HepG2 (cell line): ENCODE measurements around the gene RPL41. TPM values are rescaled to one million over a fixed set of nuclear protein-coding genes. Genes with fewer than 3 reads are reported as not detected.

Experiments
- EZH2 ChIP-seq: conservative IDR thresholded peaks from 2 replicates; pipeline ENCODE4 v1.6.1; 2012; ENCODE audit warnings: mild to moderate bottlenecking, low read depth, low read length, moderate library complexity
- GABPB1 ChIP-seq: IDR thresholded peaks from 2 replicates; pipeline ENCODE4 v1.6.1; 2016; ENCODE audit warnings: mild to moderate bottlenecking, missing genetic modification reagents, moderate library complexity, missing compliant biosample characterization
- KAT2B ChIP-seq: fragments of 150-350 bp; IDR thresholded peaks from 2 replicates; pipeline ENCODE4 v1.6.1; 2014; ENCODE audit warnings: low read depth, low read length, borderline replicate concordance
- PTBP1 ChIP-seq: fragments of 200-400 bp; formaldehyde crosslinking; IDR thresholded peaks from 2 replicates; pipeline ENCODE4 v1.6.1; 2018; ENCODE audit warnings: low read length, low read depth; ENCODE audit not compliant: poor library complexity, severe bottlenecking
- ZNF441 ChIP-seq: sonication (generic); formaldehyde crosslinking; IDR thresholded peaks from 2 replicates; pipeline ENCODE4 v1.7.0; 2021; ENCODE audit warnings: missing genetic modification reagents, borderline replicate concordance
- polyA plus RNA-seq, 8 experiments: library from polyadenylated mRNA; depleted of rRNA in 3 of 8; stranded (reverse) in 7 of 8; unstranded in 1 of 8; fragments of >200 nt; fragmentation: Illumina TruSeq in 4 of 8; extraction: Trizol in 4 of 8; gene quantifications; 2 replicates each; pipeline versions ENCODE4 v1.2.1 to v1.2.3, GENCODE V29; 2011 to 2016; ENCODE audit warnings: low read depth in 4 of 8, missing spikeins in 1 of 8, mixed read lengths in 1 of 8; ENCODE audit not compliant: insufficient read depth in 1 of 8
- total RNA-seq, 5 experiments: library from RNA; depleted of rRNA; stranded (reverse); fragments of >200 nt; fragmentation: Illumina TruSeq; extraction: Trizol; gene quantifications; 2 replicates each; pipeline ENCODE4 v1.2.3, GENCODE V29; 2016; ENCODE audit warnings: low read depth in 1 of 5
- TF ChIP-seq, protein P1 (sequence below), 2 experiments: fragments of 450-650 bp in 1 of 2; sonication (generic) in 1 of 2; formaldehyde crosslinking in 1 of 2; IDR thresholded peaks; 2 replicates each; pipeline versions ENCODE4 v1.6.1 to v1.8.0; 2016 to 2022; ENCODE audit warnings: antibody characterized with exemption in 1 of 2, mild to moderate bottlenecking in 1 of 2, missing genetic modification reagents in 1 of 2
- TF ChIP-seq, protein P2 (sequence below): sonication (generic); formaldehyde crosslinking; IDR thresholded peaks from 2 replicates; pipeline ENCODE4 v1.4.0; 2020; ENCODE audit warnings: missing genetic modification reagents
- TF ChIP-seq, protein P3 (sequence below): sonication (generic); formaldehyde crosslinking; IDR thresholded peaks from 2 replicates; pipeline ENCODE4 v1.4.0; 2020; ENCODE audit warnings: mild to moderate bottlenecking, missing genetic modification reagents
- TF ChIP-seq, protein P4 (sequence below): fragments of 450-650 bp; IDR thresholded peaks from 2 replicates; pipeline ENCODE4 v1.6.1; 2016

RPL41 gene
- total and polyA plus RNA-seq, 2 of the 13 experiments (the other 11 are each of a cell fraction or from before 2014, with no cell fraction given), result 4,012 to 7,670 TPM

DNA sequence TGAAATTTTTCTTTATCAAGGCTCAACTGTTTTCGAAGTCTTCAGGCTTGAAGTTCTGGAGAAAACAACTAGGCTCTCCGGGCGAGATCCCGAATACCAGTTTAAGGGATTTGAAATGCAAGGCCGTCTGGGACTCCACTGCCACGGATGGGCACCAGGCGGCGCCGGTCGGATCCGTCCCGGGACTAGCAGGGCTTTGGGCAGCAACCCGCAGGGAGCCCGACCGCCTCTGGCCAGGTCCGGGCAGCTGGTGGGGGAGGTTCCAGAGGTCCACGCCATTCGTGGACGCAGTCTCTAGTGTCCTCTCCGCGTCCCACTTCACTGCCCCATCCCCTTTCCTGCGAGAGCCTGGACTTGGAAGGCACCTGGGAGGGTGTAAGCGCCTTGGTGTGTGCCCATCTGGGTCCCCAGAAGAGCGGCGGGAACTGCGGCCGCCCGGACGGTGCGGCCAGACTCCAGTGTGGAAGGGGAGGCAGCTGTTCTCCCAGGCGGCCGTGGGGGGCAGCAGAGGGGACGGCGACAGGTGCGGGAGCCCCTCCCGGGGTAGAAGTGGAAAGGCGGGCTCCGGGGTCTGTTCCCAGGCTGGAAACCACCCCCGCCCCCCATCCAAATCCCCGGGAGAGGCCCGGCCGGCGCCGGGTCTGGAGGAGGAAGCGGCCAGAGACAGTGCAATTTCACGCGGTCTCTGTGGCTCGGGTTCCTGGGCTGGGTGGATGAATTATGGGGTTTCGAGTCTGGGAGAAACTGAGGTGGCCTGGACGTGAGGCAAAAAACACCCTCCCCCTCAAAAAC, 37.3 kb upstream of the RPL41 start (continued):
- TF ChIP-seq, protein P1, sequence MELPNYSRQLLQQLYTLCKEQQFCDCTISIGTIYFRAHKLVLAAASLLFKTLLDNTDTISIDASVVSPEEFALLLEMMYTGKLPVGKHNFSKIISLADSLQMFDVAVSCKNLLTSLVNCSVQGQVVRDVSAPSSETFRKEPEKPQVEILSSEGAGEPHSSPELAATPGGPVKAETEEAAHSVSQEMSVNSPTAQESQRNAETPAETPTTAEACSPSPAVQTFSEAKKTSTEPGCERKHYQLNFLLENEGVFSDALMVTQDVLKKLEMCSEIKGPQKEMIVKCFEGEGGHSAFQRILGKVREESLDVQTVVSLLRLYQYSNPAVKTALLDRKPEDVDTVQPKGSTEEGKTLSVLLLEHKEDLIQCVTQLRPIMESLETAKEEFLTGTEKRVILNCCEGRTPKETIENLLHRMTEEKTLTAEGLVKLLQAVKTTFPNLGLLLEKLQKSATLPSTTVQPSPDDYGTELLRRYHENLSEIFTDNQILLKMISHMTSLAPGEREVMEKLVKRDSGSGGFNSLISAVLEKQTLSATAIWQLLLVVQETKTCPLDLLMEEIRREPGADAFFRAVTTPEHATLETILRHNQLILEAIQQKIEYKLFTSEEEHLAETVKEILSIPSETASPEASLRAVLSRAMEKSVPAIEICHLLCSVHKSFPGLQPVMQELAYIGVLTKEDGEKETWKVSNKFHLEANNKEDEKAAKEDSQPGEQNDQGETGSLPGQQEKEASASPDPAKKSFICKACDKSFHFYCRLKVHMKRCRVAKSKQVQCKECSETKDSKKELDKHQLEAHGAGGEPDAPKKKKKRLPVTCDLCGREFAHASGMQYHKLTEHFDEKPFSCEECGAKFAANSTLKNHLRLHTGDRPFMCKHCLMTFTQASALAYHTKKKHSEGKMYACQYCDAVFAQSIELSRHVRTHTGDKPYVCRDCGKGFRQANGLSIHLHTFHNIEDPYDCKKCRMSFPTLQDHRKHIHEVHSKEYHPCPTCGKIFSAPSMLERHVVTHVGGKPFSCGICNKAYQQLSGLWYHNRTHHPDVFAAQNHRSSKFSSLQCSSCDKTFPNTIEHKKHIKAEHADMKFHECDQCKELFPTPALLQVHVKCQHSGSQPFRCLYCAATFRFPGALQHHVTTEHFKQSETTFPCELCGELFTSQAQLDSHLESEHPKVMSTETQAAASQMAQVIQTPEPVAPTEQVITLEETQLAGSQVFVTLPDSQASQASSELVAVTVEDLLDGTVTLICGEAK (IDR thresholded peaks at IDR 0.05), result no peak
- TF ChIP-seq, protein P1 (CRISPR knock-in tag; IDR thresholded peaks at IDR 0.05), result peak; percentile 37; the same call in 1 of the 2 replicates
- TF ChIP-seq PTBP1 (peak; percentile 58), KAT2B (no peak), EZH2 (no peak), GABPB1 (CRISPR knock-in tag) (peak; percentile 66; the same call in 1 of the 2 replicates), ZNF441 (CRISPR knock-in tag) (no peak)
- TF ChIP-seq, protein P2, sequence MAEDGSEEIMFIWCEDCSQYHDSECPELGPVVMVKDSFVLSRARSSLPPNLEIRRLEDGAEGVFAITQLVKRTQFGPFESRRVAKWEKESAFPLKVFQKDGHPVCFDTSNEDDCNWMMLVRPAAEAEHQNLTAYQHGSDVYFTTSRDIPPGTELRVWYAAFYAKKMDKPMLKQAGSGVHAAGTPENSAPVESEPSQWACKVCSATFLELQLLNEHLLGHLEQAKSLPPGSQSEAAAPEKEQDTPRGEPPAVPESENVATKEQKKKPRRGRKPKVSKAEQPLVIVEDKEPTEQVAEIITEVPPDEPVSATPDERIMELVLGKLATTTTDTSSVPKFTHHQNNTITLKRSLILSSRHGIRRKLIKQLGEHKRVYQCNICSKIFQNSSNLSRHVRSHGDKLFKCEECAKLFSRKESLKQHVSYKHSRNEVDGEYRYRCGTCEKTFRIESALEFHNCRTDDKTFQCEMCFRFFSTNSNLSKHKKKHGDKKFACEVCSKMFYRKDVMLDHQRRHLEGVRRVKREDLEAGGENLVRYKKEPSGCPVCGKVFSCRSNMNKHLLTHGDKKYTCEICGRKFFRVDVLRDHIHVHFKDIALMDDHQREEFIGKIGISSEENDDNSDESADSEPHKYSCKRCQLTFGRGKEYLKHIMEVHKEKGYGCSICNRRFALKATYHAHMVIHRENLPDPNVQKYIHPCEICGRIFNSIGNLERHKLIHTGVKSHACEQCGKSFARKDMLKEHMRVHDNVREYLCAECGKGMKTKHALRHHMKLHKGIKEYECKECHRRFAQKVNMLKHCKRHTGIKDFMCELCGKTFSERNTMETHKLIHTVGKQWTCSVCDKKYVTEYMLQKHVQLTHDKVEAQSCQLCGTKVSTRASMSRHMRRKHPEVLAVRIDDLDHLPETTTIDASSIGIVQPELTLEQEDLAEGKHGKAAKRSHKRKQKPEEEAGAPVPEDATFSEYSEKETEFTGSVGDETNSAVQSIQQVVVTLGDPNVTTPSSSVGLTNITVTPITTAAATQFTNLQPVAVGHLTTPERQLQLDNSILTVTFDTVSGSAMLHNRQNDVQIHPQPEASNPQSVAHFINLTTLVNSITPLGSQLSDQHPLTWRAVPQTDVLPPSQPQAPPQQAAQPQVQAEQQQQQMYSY (CRISPR knock-in tag), result no peak
- TF ChIP-seq, protein P3, sequence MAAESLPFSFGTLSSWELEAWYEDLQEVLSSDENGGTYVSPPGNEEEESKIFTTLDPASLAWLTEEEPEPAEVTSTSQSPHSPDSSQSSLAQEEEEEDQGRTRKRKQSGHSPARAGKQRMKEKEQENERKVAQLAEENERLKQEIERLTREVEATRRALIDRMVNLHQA (CRISPR knock-in tag), result no peak
- TF ChIP-seq, protein P4, sequence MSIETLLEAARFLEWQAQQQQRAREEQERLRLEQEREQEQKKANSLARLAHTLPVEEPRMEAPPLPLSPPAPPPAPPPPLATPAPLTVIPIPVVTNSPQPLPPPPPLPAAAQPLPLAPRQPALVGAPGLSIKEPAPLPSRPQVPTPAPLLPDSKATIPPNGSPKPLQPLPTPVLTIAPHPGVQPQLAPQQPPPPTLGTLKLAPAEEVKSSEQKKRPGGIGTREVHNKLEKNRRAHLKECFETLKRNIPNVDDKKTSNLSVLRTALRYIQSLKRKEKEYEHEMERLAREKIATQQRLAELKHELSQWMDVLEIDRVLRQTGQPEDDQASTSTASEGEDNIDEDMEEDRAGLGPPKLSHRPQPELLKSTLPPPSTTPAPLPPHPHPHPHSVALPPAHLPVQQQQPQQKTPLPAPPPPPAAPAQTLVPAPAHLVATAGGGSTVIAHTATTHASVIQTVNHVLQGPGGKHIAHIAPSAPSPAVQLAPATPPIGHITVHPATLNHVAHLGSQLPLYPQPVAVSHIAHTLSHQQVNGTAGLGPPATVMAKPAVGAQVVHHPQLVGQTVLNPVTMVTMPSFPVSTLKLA, result no peak
